GM21529 (cell line): ENCODE measurements around the gene APLP1.
"Not testable (repeated sequence)": the region's sequence is repeated elsewhere in the genome, so short reads cannot be mapped to it uniquely, and the experiment has no call there.

Experiments used
- ATAC-seq: cut with Tn5 transposase; IDR thresholded peaks from one replicate; pipeline ENCODE4 v1.9.1; 2021; ENCODE audit not compliant: unreplicated experiment

The APLP1 gene

GRCh38 chr19:35868172-35868822 lies at the start of gene APLP1:
APLP1 (plus strand) TSS chr19:35868574; CDS start chr19:35868637, 63 bp downstream.
- ATAC-seq: no peak

- no peak for ATAC-seq
Measured at GRCh38 chr19:35822579-35822978, 45.8 kb upstream of the APLP1 start.

- no peak for ATAC-seq
Measured at GRCh38 chr19:35824150-35824549, 44.2 kb upstream of the APLP1 start.

- no peak for ATAC-seq
Measured at GRCh38 chr19:35828692-35829301, 39.6 kb upstream of the APLP1 start.

GRCh38 chr19:35830986-35831385 lies 37.4 kb upstream of the APLP1 start:
- no peak for ATAC-seq

GRCh38 chr19:35832054-35832453 lies 36.3 kb upstream of the APLP1 start:
- no peak for ATAC-seq

GRCh38 chr19:35833972-35834371 lies 34.4 kb upstream of the APLP1 start:
- no peak for ATAC-seq

- not testable (repeated sequence) for ATAC-seq
Measured at GRCh38 chr19:35836096-35836495, 32.3 kb upstream of the APLP1 start.

GRCh38 chr19:35841961-35842595 lies 26.3 kb upstream of the APLP1 start:
- no peak for ATAC-seq

- ATAC-seq: no peak
Measured at GRCh38 chr19:35842666-35843272, 25.6 kb upstream of the APLP1 start.

GRCh38 chr19:35843676-35844481 lies 24.5 kb upstream of the APLP1 start:
- no peak for ATAC-seq

GRCh38 chr19:35844482-35845214 lies 23.7 kb upstream of the APLP1 start:
- no peak for ATAC-seq

- ATAC-seq: no peak
Measured at GRCh38 chr19:35845215-35846037, 22.9 kb upstream of the APLP1 start.

- no peak for ATAC-seq
Measured at GRCh38 chr19:35846038-35846668, 22.2 kb upstream of the APLP1 start.

- no peak for ATAC-seq
Measured at GRCh38 chr19:35847911-35848310, 20.5 kb upstream of the APLP1 start.

GRCh38 chr19:35848486-35848885 lies 19.9 kb upstream of the APLP1 start:
- no peak for ATAC-seq

GRCh38 chr19:35848919-35849505 lies 19.4 kb upstream of the APLP1 start:
- ATAC-seq: no peak

- no peak for ATAC-seq
Measured at GRCh38 chr19:35851213-35852028, 17.0 kb upstream of the APLP1 start.
